Fibroblast of the aortic adventitia (primary cell): Measurements from ENCODE around the gene VSTM5. TPM values are rescaled to one million over a fixed set of nuclear protein-coding genes. Genes with fewer than 3 reads are reported as not detected.

Experiments used
- DNase-seq: peaks from one replicate; pipeline ENCODE4 v3.0.0-alpha.2; 2010; ENCODE audit warnings: low read depth
- H3K4me3 ChIP-seq: 2 replicates; pipeline ENCODE4 v1.5.1; 2011; ENCODE audit warnings: low read depth, mild to moderate bottlenecking, control low read depth, low read length, moderate library complexity
- CTCF ChIP-seq: IDR thresholded peaks from 2 replicates; pipeline ENCODE4 v1.5.1; 2011; ENCODE audit warnings: mild to moderate bottlenecking, low read length, control low read depth, inconsistent platforms; ENCODE audit not compliant: insufficient read depth
- total RNA-seq: library from RNA; depleted of rRNA; stranded (reverse); fragments of >200 nt; gene quantifications from 2 replicates; pipeline ENCODE4 v1.2.3, GENCODE V29; 2012; ENCODE audit warnings: low replicate concordance

The VSTM5 gene
- total RNA-seq, 1 donor, result 0.18 TPM

- no peak overlapping the region for H3K4me3 ChIP-seq
- no peak for DNase-seq
- TF ChIP-seq CTCF, result no peak
These were observed 1.8 kb upstream of the VSTM5 start for GRCh38 chr11:93852242-93852641.

GRCh38 chr11:93849751-93850593 lies 446 bp downstream of the VSTM5 start:
- peak overlapping the region; percentile 50 for H3K4me3 ChIP-seq
- DNase-seq, result peak; percentile 15
- no peak for TF ChIP-seq CTCF

GRCh38 chr11:93849201-93849600 lies 1.2 kb downstream of the VSTM5 start:
- no peak for DNase-seq
- no peak for TF ChIP-seq CTCF
- H3K4me3 ChIP-seq, result no peak overlapping the region

- DNase-seq, result peak; percentile 31
- no peak overlapping the region for H3K4me3 ChIP-seq
- TF ChIP-seq CTCF, result no peak
These were observed 4.0 kb downstream of the VSTM5 start for GRCh38 chr11:93846411-93846810.

GRCh38 chr11:93845181-93846092 lies 5.0 kb downstream of the VSTM5 start:
- no peak for TF ChIP-seq CTCF
- no peak for DNase-seq
- no peak overlapping the region for H3K4me3 ChIP-seq

- no peak for DNase-seq
- TF ChIP-seq CTCF, result no peak
- H3K4me3 ChIP-seq, result no peak overlapping the region
These were observed 5.8 kb downstream of the VSTM5 start for GRCh38 chr11:93844568-93844967.
